ENCODE data around the gene USP3. TPM values are rescaled to one million over a fixed set of nuclear protein-coding genes. Genes with fewer than 3 reads are reported as not detected.

USP3 gene
- total RNA-seq, 1 experiment from 2014 or later: 28.0 TPM

- H3K4me3 ChIP-seq: no peak overlapping the region
- no peaks in the 10 kb centered on the region for H3K36me3 ChIP-seq
- H3K9me3 ChIP-seq (replicated peaks): no peaks in the 10 kb centered on the region
- no peaks in the 10 kb centered on the region for H3K27me3 ChIP-seq (replicated peaks)
- H3K27ac ChIP-seq: no peak overlapping the region
- no peak for DNase-seq (ENCODE audit: low read depth in 1 of 2, low spot score in 2 of 2)
- H3K4me1 ChIP-seq (replicated peaks): peaks cover 46% of the 10 kb centered on the region
Measured at GRCh38 chr15:63495780-63496488, 8.5 kb upstream of the USP3 start.

- no peaks in the 10 kb centered on the region for H3K9me3 ChIP-seq (replicated peaks)
- H3K27me3 ChIP-seq (replicated peaks): no peaks in the 10 kb centered on the region
- H3K4me3 ChIP-seq: no peak overlapping the region
- H3K36me3 ChIP-seq: no peaks in the 10 kb centered on the region
- no peak overlapping the region for H3K27ac ChIP-seq
- peaks cover 52% of the 10 kb centered on the region for H3K4me1 ChIP-seq (replicated peaks)
- DNase-seq (ENCODE audit: low read depth in 1 of 2, low spot score in 2 of 2): no peak
Measured at GRCh38 chr15:63497642-63498467, 6.5 kb upstream of the USP3 start.

GRCh38 chr15:63499175-63499549 lies 5.2 kb upstream of the USP3 start:
- no peak for DNase-seq (ENCODE audit: low read depth in 1 of 2, low spot score in 2 of 2)
- Histone ChIP-seq H3K27ac (no peak overlapping the region), H3K4me1 (replicated peaks) (peaks cover 61% of the 10 kb centered on the region), H3K27me3 (replicated peaks) (no peaks in the 10 kb centered on the region), H3K9me3 (replicated peaks) (no peaks in the 10 kb centered on the region), H3K4me3 (no peak overlapping the region), H3K36me3 (no peaks in the 10 kb centered on the region)

GRCh38 chr15:63499611-63500010 lies 4.8 kb upstream of the USP3 start:
- DNase-seq (ENCODE audit: low read depth in 1 of 2, low spot score in 2 of 2): no peak
- Histone ChIP-seq H3K36me3 (peaks cover 2% of the 10 kb centered on the region), H3K27me3 (replicated peaks) (no peaks in the 10 kb centered on the region), H3K27ac (no peak overlapping the region), H3K4me3 (no peak overlapping the region), H3K9me3 (replicated peaks) (no peaks in the 10 kb centered on the region), H3K4me1 (replicated peaks) (peaks cover 61% of the 10 kb centered on the region)

- DNase-seq (ENCODE audit: low read depth in 1 of 2, low spot score in 2 of 2): no peak
- Histone ChIP-seq H3K4me1 (replicated peaks) (peaks cover 61% of the 10 kb centered on the region), H3K36me3 (peaks cover 10% of the 10 kb centered on the region), H3K27me3 (replicated peaks) (no peaks in the 10 kb centered on the region), H3K27ac (peak overlapping the region; percentile 97), H3K4me3 (no peak overlapping the region), H3K9me3 (replicated peaks) (no peaks in the 10 kb centered on the region)
Measured at GRCh38 chr15:63500265-63501250, 3.8 kb upstream of the USP3 start.

GRCh38 chr15:63501256-63502089 lies 2.9 kb upstream of the USP3 start:
- Histone ChIP-seq H3K27ac (peak overlapping the region; percentile 97), H3K4me1 (replicated peaks) (peaks cover 65% of the 10 kb centered on the region), H3K27me3 (replicated peaks) (no peaks in the 10 kb centered on the region), H3K4me3 (peak overlapping the region; percentile 3), H3K36me3 (peaks cover 10% of the 10 kb centered on the region), H3K9me3 (replicated peaks) (no peaks in the 10 kb centered on the region)
- peak; percentile 75 to 87 for DNase-seq (ENCODE audit: low read depth in 1 of 2, low spot score in 2 of 2)

GRCh38 chr15:63502137-63502766 lies 2.1 kb upstream of the USP3 start:
- peak; percentile 75 to 80 for DNase-seq (ENCODE audit: low read depth in 1 of 2, low spot score in 2 of 2)
- Histone ChIP-seq H3K4me1 (replicated peaks) (peaks cover 61% of the 10 kb centered on the region), H3K27me3 (replicated peaks) (no peaks in the 10 kb centered on the region), H3K36me3 (peaks cover 10% of the 10 kb centered on the region), H3K4me3 (no peak overlapping the region), H3K9me3 (replicated peaks) (no peaks in the 10 kb centered on the region), H3K27ac (peak overlapping the region; percentile 97)

GRCh38 chr15:63502843-63503738 lies 1.3 kb upstream of the USP3 start:
- peak; percentile 85 to 91 for DNase-seq (ENCODE audit: low read depth in 1 of 2, low spot score in 2 of 2)
- Histone ChIP-seq H3K27me3 (replicated peaks) (no peaks in the 10 kb centered on the region), H3K27ac (peak overlapping the region; percentile 97), H3K36me3 (peaks cover 10% of the 10 kb centered on the region), H3K4me3 (peak overlapping the region; percentile 94), H3K4me1 (replicated peaks) (peaks cover 52% of the 10 kb centered on the region), H3K9me3 (replicated peaks) (no peaks in the 10 kb centered on the region)

- Histone ChIP-seq H3K4me3 (peak overlapping the region; percentile 94), H3K9me3 (replicated peaks) (no peaks in the 10 kb centered on the region), H3K4me1 (replicated peaks) (peaks cover 52% of the 10 kb centered on the region), H3K27me3 (replicated peaks) (no peaks in the 10 kb centered on the region), H3K27ac (peak overlapping the region; percentile 97), H3K36me3 (peaks cover 10% of the 10 kb centered on the region)
- DNase-seq (ENCODE audit: low read depth in 1 of 2, low spot score in 2 of 2): peak; percentile 88 to 90
Measured at GRCh38 chr15:63503739-63504246, 600 bp upstream of the USP3 start.

GRCh38 chr15:63504979-63505841 lies 817 bp downstream of the USP3 start:
- DNase-seq (ENCODE audit: low read depth in 1 of 2, low spot score in 2 of 2): peak; percentile 65 to 77
- Histone ChIP-seq H3K4me1 (replicated peaks) (peaks cover 57% of the 10 kb centered on the region), H3K4me3 (peak overlapping the region; percentile 94), H3K27ac (peak overlapping the region; percentile 71), H3K27me3 (replicated peaks) (no peaks in the 10 kb centered on the region), H3K36me3 (peaks cover 10% of the 10 kb centered on the region), H3K9me3 (replicated peaks) (no peaks in the 10 kb centered on the region)

GRCh38 chr15:63505842-63506222 lies 1.4 kb downstream of the USP3 start:
- Histone ChIP-seq H3K4me1 (replicated peaks) (peaks cover 59% of the 10 kb centered on the region), H3K4me3 (peak overlapping the region; percentile 94), H3K36me3 (peaks cover 10% of the 10 kb centered on the region), H3K27me3 (replicated peaks) (no peaks in the 10 kb centered on the region), H3K27ac (peak overlapping the region; percentile 71), H3K9me3 (replicated peaks) (no peaks in the 10 kb centered on the region)
- no peak for DNase-seq (ENCODE audit: low read depth in 1 of 2, low spot score in 2 of 2)

All from SJSA1 (cell line).